GM23248 (cell line): ENCODE data around the gene ST6GAL2.

ENCODE experiments used
- EZH2 ChIP-seq: fragments of 200-600 bp; sonication (generic); IDR thresholded peaks from 2 replicates; pipeline ENCODE4 v1.6.1; 2018; ENCODE audit warnings: antibody characterized with exemption, mild to moderate bottlenecking; ENCODE audit not compliant: insufficient read depth, poor library complexity, severe bottlenecking
- EZH2phosphoT487 ChIP-seq: fragments of 200-600 bp; sonication (generic); IDR thresholded peaks from 2 replicates; pipeline ENCODE4 v1.6.1; 2018; ENCODE audit warnings: antibody characterized with exemption, moderate library complexity, mild to moderate bottlenecking, low read depth; ENCODE audit not compliant: insufficient read depth

GRCh38 chr2:106931717-106932335, 45.9 kb upstream of the ST6GAL2 start:
- TF ChIP-seq EZH2 (no peak), EZH2phosphoT487 (no peak)
